Measurements from ENCODE around the gene LRRC55.

The LRRC55 gene

DNA sequence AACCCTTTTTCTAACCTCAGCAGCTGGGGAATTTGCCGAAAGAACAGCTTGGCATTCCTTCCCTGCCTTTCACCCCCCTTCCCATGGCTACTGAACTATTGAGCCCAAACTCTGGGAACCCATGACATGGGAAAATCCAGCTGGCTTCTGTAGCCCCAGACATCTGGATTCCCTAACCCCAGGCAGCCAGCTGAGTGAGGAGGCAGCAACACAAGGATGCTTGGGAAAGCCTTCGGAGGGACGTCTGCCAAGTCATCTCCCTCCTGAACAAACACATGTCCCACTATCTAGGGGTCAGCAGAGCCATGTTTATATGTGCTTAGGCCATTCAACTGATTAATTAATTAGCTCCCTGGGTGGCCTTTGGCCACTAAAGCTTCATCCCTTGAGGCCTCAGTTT is 21.6 kb downstream of the LRRC55 start:
- no peak for DNase-seq (ENCODE audit: low spot score)

DNA sequence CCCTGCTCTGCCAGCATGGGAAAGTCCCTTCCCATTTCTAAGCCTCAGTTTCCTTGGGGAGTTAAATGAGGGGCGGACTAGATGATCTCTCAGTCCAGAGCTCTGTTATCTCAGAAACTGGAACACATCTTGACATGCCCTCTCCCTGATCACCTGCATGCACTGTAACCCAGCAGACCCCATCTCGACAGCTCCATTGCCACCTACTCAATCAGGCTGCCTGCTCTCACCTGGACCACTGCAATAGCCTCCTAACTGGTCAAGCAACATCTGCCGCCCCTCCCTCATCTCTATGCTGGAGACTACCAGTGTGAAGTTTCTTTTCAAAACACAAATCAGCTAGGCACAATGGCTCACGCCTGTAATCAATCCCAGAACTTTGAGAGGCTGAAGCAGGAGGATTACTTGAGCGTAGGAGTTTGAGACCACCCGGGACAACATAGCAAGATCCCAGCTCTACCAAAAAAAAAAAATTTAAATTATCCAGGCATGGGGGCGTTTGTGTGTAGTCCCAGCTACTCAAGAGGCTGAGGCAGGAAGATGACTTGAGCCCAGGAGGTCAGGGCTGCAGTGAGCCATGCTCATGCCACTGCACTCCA is 22.2 kb downstream of the LRRC55 start:
- no peak for DNase-seq (ENCODE audit: low spot score)

DNA sequence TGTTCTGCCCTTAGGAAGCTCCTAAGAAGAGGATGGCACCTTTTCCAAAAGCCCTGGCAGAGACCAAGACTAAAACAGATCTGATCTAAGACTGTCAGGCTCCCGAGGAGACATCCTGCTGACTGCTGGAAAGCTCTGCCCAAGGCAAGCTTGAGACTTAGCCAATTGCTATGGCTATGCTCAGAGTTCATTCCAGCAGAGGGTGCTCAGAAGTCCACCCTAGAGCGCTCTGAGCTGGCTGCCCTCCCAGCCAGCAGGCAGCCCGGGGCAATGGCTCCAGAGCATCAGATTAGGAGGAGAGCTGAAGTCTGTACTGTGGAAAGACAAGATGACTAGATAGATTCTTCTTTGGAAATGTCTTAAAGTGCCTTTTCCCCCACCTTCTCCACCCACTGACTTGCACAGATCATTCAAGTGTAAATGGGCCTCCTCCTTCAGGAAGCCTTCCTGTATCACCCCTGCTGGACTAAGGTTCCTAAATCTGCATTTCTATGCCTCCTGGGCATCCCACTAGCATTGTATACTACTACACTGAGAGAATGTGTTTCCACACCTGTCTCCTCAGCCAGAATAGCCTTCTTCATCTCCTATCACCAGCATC is 23.4 kb downstream of the LRRC55 start:
- DNase-seq (ENCODE audit: low spot score), result peak; percentile 38

DNA sequence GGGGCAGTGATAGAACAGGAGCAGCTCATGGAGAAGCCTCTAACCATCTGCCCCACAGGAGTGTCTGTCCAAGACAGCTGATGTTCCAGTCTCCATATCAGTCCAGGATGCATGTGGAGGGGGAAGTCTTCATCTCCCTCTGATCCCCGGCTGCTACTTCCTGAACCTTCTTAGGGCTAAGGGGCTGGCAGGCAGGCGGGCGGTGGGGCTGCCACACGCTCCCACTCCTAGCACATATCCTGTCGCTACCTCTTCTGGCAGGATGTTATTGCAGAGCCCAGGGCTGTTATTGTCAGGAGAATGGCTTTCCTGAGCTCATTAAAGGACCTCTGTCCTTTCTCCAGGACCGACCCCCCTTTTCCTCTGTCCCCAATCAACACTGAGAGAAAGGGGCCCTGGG is 25.4 kb downstream of the LRRC55 start:
- no peak for DNase-seq (ENCODE audit: low spot score)

DNA sequence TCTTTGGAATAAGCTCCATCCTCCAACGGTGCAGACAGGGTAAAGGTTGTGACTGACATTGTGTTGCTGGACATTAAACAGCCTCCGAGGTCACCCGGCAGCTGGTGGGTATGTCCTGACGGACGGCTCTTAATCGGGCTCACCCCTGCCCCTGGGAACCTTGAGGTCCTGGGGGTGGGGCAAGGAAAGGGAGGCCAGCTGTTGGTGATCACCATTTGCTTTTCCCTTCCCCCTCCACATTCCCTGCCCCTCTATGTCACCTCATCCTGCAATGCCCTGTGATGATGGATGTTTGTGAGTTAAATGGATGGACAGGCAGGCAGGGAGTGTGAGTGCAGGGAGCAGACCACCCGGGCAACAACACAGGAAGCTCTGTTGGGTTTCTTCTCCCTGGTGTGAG is 29.0 kb downstream of the LRRC55 start:
- no peak for DNase-seq (ENCODE audit: low spot score)

DNA sequence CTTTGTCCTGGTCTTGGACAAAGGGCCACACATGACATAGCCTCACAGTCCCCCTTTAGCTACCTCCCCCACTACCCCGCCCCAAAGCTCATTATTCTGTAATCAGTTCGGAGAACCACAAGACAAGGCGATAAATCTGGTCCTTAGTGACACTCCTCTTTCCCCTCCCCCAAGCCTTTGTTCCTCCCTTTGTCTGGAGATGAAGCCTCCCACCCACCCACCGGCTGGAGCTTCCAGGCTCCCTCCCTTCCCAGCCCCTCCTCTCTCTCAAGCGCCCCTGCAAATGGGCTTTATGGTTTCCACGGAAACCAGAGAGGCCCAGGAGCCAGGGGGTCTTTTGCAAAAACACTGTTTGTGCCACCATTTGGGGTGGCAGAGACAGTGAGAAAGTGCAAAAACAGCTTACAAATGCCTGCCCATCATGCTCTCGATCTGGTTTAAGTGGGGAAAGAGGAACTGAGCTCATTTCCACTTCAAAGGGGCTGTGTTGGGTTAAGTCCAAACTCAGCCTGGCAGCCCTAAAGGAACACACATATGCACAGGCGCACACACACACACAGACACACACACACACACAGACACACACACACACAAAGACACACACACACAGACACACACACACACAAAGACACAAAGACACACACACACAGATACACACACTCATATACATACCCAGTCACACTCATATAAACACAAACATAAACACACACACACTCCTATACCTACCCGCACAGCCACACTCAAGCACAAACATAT is 31.8 kb downstream of the LRRC55 start:
- no peak for DNase-seq (ENCODE audit: low spot score)

DNA sequence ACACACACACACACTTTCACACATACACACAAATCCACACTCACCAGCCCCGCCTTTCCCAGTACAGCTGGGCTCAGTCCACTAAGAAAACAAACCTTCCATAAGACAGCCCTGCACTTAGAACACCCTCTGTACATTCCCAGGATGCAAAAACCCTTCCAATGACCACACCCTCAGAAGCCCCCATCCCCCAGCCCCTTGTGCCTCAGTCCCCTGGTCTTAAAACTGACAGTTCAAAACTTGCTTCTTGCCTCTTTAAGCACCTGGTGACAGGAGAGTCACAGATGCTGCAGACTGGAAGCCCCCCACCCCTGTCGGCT is 32.3 kb downstream of the LRRC55 start:
- DNase-seq (ENCODE audit: low spot score), result peak; percentile 16

DNA sequence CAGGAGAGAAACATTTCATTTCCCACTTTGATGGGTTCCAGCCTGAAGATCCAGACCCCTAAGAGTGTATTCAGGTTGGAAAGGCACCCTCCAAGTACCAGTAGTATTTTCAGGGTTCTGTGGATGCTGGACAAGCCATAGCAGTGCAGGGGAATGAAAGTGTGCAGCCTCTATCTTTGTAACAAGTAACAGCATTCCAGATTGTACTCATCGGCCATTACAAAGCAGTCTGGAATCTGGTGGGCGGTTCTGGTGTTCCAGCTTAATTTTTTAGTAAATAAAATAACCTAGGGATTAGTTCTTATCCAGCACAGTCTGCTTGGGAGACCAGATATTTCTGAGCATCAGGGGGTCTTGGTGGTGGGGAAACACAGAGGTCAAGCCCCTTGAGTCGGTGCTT is 32.7 kb downstream of the LRRC55 start:
- peak; percentile 74 for DNase-seq (ENCODE audit: low spot score)

DNA sequence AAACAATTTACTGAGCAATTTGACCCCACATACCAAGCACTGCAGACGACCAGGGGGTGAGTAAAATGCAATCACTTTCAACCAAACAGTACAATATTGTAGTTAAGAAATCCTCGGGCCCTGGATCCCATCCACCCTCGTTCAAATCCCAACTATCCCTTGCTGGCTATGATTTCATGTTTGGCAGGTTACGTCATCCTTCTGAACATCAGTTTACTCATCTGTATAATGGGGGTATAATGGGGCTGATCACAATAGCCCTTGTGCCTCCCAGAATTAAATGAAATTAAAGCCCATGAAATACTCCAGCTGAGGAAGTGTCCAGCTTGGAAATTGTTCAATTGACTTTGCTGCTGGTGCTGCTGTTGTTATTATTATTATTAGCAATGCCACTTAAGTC is 34.7 kb downstream of the LRRC55 start:
- DNase-seq (ENCODE audit: low spot score), result no peak

DNA sequence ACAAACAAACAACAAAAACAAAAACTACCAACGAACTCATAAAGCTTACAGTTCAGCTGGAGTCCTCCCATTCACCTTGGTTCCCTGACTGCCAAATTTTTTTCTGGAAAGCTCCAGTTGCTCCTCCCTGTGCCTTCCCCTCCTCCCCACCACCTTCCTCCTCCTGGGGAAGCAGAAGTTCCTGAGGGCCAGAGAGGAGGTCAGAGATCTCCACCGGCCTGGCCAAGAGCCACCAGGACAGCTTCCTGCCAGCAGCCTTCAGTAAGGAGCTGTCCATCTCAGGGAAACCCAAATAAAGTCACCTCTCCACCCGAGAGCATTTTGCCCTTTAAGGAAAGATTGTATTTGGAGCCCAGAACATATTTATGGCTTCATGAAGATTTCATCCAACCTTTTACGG is 35.3 kb downstream of the LRRC55 start:
- DNase-seq (ENCODE audit: low spot score), result no peak

DNA sequence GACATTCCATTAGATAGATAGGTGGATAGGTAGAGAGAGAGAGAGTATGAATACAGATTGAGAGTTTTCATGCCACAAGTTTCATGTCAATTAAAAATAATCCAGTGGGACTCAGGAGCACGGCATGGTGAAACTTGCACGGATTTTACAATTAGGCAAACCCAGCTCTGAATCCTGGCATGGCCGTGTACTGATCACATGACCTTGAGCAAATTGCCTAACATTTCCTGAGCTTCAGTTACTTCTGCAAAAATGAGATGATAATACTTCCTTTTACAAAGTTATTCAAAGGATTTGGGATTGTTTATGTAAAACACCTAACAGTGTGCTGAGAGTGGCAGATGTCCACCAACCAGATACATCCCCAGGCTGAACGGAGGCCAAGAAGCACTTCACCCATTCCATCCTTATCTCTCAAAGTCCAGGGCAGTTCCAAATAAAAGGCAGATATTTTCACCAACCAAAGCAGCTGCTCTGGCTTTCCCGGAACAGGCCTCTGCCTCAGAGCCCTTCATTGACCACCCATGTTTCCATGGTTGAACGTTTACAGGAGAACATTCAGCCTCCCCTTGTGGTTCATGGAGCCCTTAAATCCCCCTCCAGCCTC is 37.4 kb downstream of the LRRC55 start:
- DNase-seq (ENCODE audit: low spot score), result no peak

DNA sequence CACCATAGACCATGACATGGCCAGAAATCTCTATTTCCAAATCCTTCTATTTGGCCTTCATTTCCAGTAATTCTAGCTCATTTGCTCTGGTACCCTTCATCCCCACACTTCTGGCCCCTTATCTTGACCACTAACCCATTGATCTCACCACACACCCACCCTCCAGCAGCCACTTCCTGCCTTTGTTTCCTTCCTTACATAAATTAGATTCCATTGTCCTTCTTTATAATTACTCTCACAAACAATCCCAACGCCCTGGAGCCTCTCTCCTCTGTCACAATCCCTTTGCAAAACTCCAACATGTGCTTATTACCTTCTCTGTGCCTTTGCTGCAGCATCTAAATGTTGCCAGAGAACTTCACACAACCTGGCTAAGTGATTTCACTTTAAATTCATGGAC is 40.5 kb downstream of the LRRC55 start:
- DNase-seq (ENCODE audit: low spot score), result no peak

DNA sequence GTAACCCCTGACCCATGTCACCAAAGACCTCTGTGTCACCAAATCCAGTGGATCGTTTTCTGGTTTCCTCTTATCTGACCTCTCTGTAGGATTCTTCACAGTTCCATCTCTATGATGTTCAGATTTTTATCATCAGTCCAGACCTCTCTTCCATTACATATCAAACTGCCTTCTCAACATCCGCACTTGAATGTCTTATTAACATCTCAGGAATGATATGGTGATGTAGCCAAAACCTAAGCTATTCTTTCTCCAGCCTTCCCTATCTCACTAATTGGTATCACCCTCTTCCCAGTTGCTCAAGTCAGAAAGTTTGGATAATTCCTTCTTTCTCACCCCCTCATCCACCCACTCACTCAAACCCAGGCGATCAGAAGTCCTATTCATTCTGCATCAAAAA is 41.8 kb downstream of the LRRC55 start:
- no peak for DNase-seq (ENCODE audit: low spot score)

DNA sequence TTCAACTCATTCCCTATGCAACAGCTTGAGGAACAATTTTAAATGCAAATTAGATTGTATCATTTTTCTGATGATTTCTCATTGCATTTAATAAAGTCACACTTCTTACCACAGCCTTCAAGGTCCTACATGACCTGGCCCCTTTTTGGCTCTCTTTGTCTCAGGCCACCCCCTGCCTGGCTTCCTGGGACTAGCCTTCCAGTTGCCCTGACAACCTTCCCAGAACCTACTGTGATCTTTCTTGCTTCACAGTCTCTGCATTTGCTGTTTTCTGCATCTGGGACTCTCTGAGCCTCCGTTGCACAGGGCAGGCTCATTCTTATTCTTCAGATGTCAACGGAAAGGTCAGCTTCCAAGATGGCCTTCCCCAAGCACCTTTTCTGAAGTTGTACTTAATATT is 42.4 kb downstream of the LRRC55 start:
- DNase-seq (ENCODE audit: low spot score), result no peak

DNA sequence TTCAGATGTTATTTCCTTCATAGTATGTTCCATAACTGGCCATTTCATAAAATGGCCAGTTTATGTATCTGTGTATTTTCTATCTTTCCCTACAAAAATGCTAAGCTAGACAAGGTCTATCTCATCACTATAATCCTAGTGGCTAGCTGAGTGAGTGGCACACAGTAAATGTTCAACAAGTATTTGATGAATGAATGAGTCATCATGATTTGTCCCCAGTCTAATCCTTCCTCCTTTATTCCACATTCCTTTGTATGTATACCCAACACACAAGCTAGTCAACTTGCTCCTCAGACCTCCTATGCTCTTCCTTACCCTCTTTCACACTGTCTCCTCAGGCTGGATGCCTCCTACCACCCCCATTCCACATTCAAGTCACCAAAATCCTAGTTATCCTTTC is 42.8 kb downstream of the LRRC55 start:
- peak; percentile 36 for DNase-seq (ENCODE audit: low spot score)

DNA sequence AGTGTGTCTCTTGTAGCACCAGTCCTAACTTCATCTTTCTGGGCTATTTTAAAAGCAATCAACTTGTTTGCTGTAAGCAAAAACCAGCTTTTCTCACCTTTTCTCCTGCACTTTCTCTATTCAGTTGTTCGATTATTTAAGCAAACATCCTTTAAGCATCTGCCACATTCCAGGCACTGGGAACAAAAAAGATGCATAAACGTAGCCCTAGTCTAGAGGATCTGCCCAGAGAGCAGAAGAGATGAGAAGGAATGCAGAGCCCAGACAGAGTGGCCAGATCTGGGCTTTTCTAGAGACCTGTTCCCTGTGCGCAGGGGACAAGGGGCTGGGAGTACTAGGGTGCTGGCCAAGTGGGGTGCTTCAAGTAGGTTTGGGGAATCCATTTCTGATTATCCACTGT is 46.8 kb downstream of the LRRC55 start:
- no peak for DNase-seq (ENCODE audit: low spot score)

DNA sequence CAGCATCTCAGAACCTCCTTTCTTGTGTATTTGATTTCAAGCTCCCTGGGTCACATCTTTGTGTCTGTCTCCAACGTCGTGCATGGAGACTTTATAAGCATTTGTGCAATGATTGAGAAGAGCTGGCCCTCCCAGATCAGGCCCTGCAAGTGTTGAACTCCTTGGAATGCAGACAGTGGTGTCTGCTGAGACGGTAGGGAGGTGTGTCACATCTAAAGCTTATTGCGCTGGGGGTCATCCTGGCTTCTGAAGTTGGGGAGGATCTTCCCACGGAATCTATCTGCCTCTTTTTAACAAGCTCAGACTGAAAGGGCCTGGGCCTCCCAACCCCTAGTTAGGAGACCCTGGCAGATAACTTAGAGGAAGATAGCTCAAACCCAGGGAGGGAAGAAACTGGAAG is 48.6 kb downstream of the LRRC55 start:
- no peak for DNase-seq (ENCODE audit: low spot score)

DNA sequence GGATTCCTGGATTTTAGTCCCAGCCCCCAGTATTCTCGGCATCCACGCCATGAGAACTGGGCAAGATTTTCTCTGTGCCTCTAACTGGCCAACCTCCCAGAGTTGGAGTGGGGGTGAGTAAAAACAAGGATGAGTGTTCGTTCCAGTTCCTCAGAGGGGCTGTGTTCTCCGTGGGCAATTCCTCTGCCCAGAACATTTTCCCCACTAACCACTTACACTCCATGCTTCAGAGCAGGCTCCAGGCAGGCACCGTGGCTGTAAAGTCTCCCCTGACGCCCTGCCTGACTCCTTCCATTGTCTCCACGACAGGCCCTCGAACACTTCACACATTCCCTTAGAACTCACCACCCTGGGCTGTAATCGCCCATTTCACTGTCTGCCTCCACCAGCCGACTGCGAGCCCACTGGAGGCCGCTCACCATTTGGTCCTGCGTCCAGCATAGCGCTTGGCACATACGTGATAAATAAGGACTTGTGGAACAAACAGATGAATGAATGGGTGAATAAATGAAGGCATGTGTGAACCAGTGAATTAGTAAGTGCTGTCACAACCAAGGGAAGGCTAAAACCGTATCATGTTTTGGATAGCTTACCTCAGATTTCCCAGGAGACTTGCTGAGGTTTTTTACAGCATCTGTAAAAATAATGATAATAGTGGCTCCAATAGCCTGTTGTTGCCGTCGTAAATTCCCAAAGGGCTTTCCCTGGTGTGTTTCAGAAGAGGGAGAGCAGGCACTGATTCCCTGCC is 49.2 kb downstream of the LRRC55 start:
- DNase-seq (ENCODE audit: low spot score), result no peak

DNA sequence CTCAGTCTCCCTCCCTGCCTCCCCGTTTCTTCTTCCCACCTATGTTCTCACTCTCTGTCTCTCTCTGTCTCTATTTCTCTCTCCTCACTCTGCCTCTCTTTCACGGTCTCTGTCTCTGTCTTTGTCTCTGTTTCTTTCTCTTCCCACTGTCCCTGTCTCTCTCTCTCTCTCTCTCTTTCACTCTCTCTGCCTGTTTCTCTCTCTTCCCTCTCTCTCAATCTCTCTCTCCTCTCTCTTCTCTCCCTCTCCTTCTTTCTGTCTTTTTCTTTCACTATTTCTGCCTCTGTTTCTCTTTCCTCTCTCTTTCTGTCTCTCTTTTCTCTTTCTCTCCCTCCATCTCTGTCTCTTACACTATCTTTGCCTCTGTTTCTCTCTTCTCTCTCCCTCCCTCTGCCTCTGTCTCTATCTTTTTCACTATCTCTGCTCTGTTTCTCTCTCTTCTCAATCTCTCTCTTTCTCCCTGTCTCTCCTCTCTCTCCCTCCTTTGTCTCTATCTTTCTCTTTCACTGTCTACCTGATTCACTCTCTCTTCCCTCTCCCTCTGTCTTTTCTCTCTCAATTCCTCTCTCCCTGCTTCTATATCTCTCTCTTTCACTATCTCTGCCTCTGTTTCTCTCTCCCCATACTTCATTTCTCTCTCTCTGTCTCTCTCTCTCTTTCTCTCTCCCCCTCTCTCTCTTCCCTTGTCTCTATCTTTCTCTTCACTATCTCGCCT is 49.9 kb downstream of the LRRC55 start:
- DNase-seq (ENCODE audit: low spot score), result no peak

DNA sequence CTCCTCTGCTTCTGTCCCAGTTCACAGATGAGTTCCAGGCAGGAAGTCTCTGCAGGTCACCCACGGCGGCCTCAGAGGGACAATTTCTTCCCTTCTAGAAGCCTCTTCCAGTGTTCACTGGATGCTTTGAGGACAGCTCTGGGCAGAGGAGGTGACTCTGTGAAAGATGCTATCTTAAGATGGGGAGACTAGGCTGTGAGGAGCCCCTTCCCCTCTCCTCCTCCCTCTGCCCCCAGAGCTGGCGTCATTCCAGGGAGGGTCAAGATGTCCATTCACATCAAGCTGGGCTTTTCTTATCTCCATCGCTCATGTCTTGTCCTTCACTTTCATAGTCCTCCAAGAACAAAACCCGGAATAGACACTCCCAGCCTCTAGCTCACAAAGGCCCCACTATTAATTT is 51.9 kb downstream of the LRRC55 start:
- DNase-seq (ENCODE audit: low spot score), result no peak

DNA sequence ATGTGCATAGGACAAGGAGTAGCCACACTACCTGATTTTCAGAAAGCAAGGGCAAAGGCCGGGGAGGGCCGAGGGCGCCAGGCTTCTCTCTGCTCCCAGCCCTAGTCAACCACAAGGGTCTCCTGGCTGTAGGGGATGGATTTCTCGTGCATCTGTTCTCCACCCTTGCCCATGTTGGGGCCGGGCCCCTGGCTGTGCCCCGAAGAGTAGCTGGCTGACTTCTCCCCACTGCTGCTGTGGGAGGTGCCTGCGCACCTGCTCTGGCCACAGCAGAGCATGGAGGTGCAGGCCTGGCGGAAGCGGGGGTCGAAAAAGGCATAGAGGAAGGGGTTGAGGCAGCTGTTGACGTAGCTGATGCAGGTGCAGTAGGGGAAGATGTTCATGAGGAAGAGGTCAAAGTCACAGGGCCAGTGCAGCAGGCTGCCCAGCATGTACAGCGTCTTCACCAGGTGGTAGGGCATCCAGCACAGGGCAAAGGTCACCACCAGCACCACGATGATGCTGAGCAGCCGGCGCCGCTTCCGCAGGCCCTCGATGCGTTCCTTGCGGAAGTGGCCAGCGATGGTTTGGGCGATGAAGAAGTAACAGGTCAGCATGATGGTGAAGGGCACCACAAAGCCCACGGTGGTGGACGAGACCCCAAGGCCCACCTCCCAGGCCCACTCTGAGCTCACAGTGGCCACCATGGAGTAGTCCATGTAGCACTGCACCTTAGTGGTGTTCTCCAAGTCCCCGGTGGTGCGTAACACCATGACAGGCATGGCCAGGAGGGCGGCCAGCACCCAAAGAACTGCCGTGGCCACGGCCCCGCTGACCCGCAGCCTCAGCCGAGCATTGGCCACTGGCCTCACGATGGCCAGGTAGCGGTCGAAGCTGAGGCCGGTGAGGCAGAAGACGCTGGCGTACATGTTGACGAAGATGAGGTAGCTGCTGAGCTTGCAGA is 54.3 kb downstream of the LRRC55 start:
- DNase-seq (ENCODE audit: low spot score), result no peak
